K562 (cell line): ENCODE measurements around the gene PTPRM. TPM values are rescaled to one million over a fixed set of nuclear protein-coding genes. Genes with fewer than 3 reads are reported as not detected.
A peak's percentile ranks its signal among the peaks of the same experiment; 100 is the strongest.

ENCODE experiments used
- ATAC-seq: fragments of 200-7000 bp; cut with Tn5 transposase; 3 replicates; pipeline ENCODE4 v1.9.1; 2020; ENCODE audit warnings: moderate library complexity
- BruUV-seq: library from RNA; stranded (reverse); fragments of 400-500 nt; replicated peaks from 2 replicates; lab custom pipeline; 2021; lab: Mats Ljungman, UMichigan
- CTCF ChIA-PET: fragments of 300-600 bp; formaldehyde crosslinking; extraction: SDS; loops from one replicate; lab custom pipeline; 2021; ENCODE audit warnings: low intra/inter-chr PET ratio; lab: Yijun Ruan, JAX
- POLR2A ChIA-PET: fragments of 300-600, 350-650 bp; sonication (Branson Sonifier 250); formaldehyde crosslinking; extraction: SDS; loops from one replicate; lab custom pipeline; 2021; ENCODE audit warnings: antibody characterized with exemption, inconsistent platforms; lab: Yijun Ruan, JAX
- DNase-seq, 4 experiments: peaks; one replicate each; pipeline versions ENCODE4 v3.0.0 to v3.0.0-alpha.2; 2011 to 2018; ENCODE audit warnings: low spot score in 3 of 4, mixed read lengths in 3 of 4; ENCODE audit errors: extremely low read depth in 1 of 4
- FAIRE-seq: peaks from 2 replicates; lab custom pipeline; 2011; peaks lifted over from hg19 to GRCh38; lab: Jason Lieb, UNC
- H2AFZ ChIP-seq: 2 replicates; pipeline ENCODE4 v1.6.0; 2011; ENCODE audit warnings: low read depth, low read length, control low read depth, inconsistent platforms
- H3K27ac ChIP-seq: fragments of 200-600 bp; 3 replicates; pipeline ENCODE4 v1.8.0; 2011; ENCODE audit warnings: low read depth, mild to moderate bottlenecking, control low read depth, inconsistent platforms, low read length, moderate library complexity, mixed read lengths; ENCODE audit errors: extremely low read depth
- H3K27me3 ChIP-seq, 2 experiments: fragments of 300-600 bp in 1 of 2; 2 replicates in 1 of 2; 3 replicates in 1 of 2; pipeline versions ENCODE4 v1.6.0 to v1.8.0; 2011; ENCODE audit warnings: inconsistent platforms in 2 of 2, low read length in 2 of 2, mild to moderate bottlenecking in 1 of 2, mixed read lengths in 1 of 2, moderate library complexity in 1 of 2; ENCODE audit not compliant: control insufficient read depth in 2 of 2, insufficient read depth in 2 of 2
- H3K36me3 ChIP-seq: fragments of 300-600 bp; 3 replicates; pipeline ENCODE4 v1.8.0; 2011; ENCODE audit warnings: mild to moderate bottlenecking, low read length, inconsistent platforms; ENCODE audit not compliant: control insufficient read depth, insufficient read depth
- H3K4me1 ChIP-seq, 2 experiments: fragments of 200-600 bp in 1 of 2; replicated peaks in 1 of 2; 2 replicates in 1 of 2; 3 replicates in 1 of 2; pipeline versions ENCODE4 v1.5.1 to v1.8.0; 2011; ENCODE audit warnings: inconsistent platforms in 2 of 2, low read length in 2 of 2, mild to moderate bottlenecking in 1 of 2, mixed read lengths in 1 of 2, moderate library complexity in 1 of 2; ENCODE audit not compliant: control insufficient read depth in 2 of 2, insufficient read depth in 2 of 2
- H3K4me2 ChIP-seq: 2 replicates; pipeline ENCODE4 v1.6.1; 2011; ENCODE audit warnings: low read length, control low read depth, inconsistent platforms, mixed read lengths; ENCODE audit not compliant: insufficient read depth
- H3K4me3 ChIP-seq: fragments of 200-600 bp; sonication (generic), shearing (Covaris generic); 2 replicates; pipeline ENCODE4 v1.5.1; 2016; ENCODE audit warnings: control low read depth, inconsistent platforms
- H3K79me2 ChIP-seq: fragments of 200-600 bp; 3 replicates; pipeline ENCODE4 v1.8.0; 2011; ENCODE audit warnings: low read length, inconsistent platforms; ENCODE audit not compliant: control insufficient read depth, insufficient read depth
- H3K9ac ChIP-seq, 2 experiments: 2 replicates each; pipeline versions ENCODE4 v1.6.0 to v1.6.1; 2011; ENCODE audit warnings: low read depth in 2 of 2, low read length in 2 of 2, control low read depth in 1 of 2, inconsistent platforms in 1 of 2, mild to moderate bottlenecking in 1 of 2, mixed read lengths in 1 of 2; ENCODE audit not compliant: insufficient read depth in 1 of 2
- H3K9me1 ChIP-seq: one replicate; pipeline ENCODE4 v1.6.0; 2011; ENCODE audit warnings: inconsistent platforms, mild to moderate bottlenecking, low read length, moderate library complexity; ENCODE audit not compliant: control insufficient read depth, insufficient read depth
- H3K9me3 ChIP-seq: replicated peaks from 2 replicates; pipeline ENCODE4 v1.5.1; 2011; ENCODE audit warnings: low read depth, low read length, inconsistent platforms; ENCODE audit not compliant: control insufficient read depth, insufficient read depth
- H4K20me1 ChIP-seq: replicated peaks from 2 replicates; pipeline ENCODE4 v1.6.1; 2011; ENCODE audit warnings: low read length, inconsistent platforms, mixed read lengths; ENCODE audit not compliant: control insufficient read depth, insufficient read depth
- GABPB2 ChIP-seq: fragments of 250-450 bp; sonication (Bioruptor Pico); conservative IDR thresholded peaks from 2 replicates; pipeline ENCODE4 v1.5.1; 2021; ENCODE audit warnings: mild to moderate bottlenecking
- NBN ChIP-seq: fragments of 450-650 bp; IDR thresholded peaks from 2 replicates; pipeline ENCODE4 v1.6.1; 2016; ENCODE audit warnings: low read depth, mild to moderate bottlenecking
- POLR2B ChIP-seq: fragments of 450-650 bp; IDR thresholded peaks from 2 replicates; pipeline ENCODE4 v1.6.1; 2018; ENCODE audit warnings: low read depth; ENCODE audit not compliant: partially characterized antibody
- PYGO2 ChIP-seq: fragments of 450-650 bp; IDR thresholded peaks from 2 replicates; pipeline ENCODE4 v1.6.1; 2016; ENCODE audit warnings: mild to moderate bottlenecking, missing genetic modification characterization, moderate library complexity, missing compliant biosample characterization
- ZBTB7A ChIP-seq: IDR thresholded peaks from 2 replicates; pipeline ENCODE4 v1.6.1; 2011; ENCODE audit warnings: low read depth, mild to moderate bottlenecking, low read length, moderate library complexity, borderline replicate concordance; ENCODE audit not compliant: control insufficient read depth
- ZNF146 ChIP-seq: IDR thresholded peaks from one replicate; pipeline ENCODE4 v1.6.1; 2018; ENCODE audit warnings: missing compliant biosample characterization; ENCODE audit not compliant: unreplicated experiment
- ZNF699 ChIP-seq: fragments of 250-450 bp; sonication (Bioruptor Pico); IDR thresholded peaks from 2 replicates; pipeline ENCODE4 v1.8.0; 2021; ENCODE audit warnings: mild to moderate bottlenecking, moderate library complexity; ENCODE audit not compliant: insufficient replicate concordance
- whole genome bisulfite sequencing: fragments of 100-300 bp; shearing (Covaris generic); methylation state at CpG from one replicate; pipeline ENCODE4 v1.1.6; 2016; ENCODE audit warnings: low coverage, mixed read lengths; ENCODE audit not compliant: insufficient coverage; ENCODE audit errors: missing lambda C conversion rate; 5-methylcytosine and 5-hydroxymethylcytosine counted together
- in situ Hi-C: fragments of 300-500 bp; cut with MboI; formaldehyde crosslinking; loops from 4 replicates; pipeline ENCODE4 v1.15.0; 2018; ENCODE audit warnings: inconsistent platforms, mixed read lengths
- intact Hi-C: fragments of 100-400 bp; cut with micrococcal nuclease; formaldehyde crosslinking; loops from 2 replicates; pipeline ENCODE4 v1.14.2; 2022
- polyA plus RNA-seq, 8 experiments: library from polyadenylated mRNA; depleted of rRNA in 4 of 8; stranded (reverse) in 5 of 8; unstranded in 3 of 8; fragments of >200 nt; fragmentation: Nextera tagmentation in 2 of 8; fragmentation: Illumina TruSeq in 1 of 8; extraction: Ambion mirVana in 2 of 8; extraction: Trizol in 1 of 8; gene quantifications; 2 replicates each; pipeline versions ENCODE4 v1.2.1 to v1.2.3, GENCODE V29; 2011 to 2014; ENCODE audit warnings: inconsistent platforms in 1 of 8, missing spikeins in 1 of 8
- total RNA-seq, 7 experiments: library from RNA; depleted of rRNA in 6 of 7; stranded (reverse); fragments of >200 nt in 6 of 7; fragmentation: Illumina TruSeq in 2 of 7; extraction: Trizol in 2 of 7; gene quantifications; 2 replicates each; pipeline versions ENCODE4 v1.2.1 to v1.2.3, GENCODE V29; 2011 to 2021; ENCODE audit warnings: low replicate concordance in 1 of 7
- TF ChIP-seq, protein P1 (sequence below), 2 experiments: IDR thresholded peaks; 2 replicates each; pipeline ENCODE4 v1.6.1; 2012; ENCODE audit warnings: improper control_type of control experiment in 2 of 2, low read depth in 2 of 2, low read length in 2 of 2, borderline replicate concordance in 1 of 2

The PTPRM gene
- total and polyA plus RNA-seq, 9 of the 15 experiments (the other 6 are each of a cell fraction or from before 2014, with no cell fraction given): 0.03 to 0.16 (median 0.08) TPM; not detected in 3

DNA sequence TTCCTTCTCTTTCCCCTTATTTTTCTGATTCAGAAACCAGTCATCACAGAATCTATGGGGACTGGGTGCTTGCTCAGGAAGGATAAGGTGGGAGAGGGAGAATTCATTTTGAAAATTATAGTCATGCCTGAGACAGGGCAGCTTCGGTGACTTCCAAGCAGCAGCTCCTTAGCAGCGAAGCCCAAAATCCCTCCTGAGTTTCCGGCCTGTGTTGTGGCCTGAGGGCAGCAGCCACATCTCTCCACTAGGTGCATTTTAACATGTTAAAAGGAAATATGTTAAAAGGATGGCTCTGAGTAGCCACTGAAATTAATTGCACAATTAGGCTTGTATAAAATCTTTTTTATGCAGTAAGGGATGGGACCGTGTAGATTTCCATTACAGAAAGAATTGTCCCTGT is 835.1 kb downstream of the PTPRM start (continued):
- TF ChIP-seq, protein P1, sequence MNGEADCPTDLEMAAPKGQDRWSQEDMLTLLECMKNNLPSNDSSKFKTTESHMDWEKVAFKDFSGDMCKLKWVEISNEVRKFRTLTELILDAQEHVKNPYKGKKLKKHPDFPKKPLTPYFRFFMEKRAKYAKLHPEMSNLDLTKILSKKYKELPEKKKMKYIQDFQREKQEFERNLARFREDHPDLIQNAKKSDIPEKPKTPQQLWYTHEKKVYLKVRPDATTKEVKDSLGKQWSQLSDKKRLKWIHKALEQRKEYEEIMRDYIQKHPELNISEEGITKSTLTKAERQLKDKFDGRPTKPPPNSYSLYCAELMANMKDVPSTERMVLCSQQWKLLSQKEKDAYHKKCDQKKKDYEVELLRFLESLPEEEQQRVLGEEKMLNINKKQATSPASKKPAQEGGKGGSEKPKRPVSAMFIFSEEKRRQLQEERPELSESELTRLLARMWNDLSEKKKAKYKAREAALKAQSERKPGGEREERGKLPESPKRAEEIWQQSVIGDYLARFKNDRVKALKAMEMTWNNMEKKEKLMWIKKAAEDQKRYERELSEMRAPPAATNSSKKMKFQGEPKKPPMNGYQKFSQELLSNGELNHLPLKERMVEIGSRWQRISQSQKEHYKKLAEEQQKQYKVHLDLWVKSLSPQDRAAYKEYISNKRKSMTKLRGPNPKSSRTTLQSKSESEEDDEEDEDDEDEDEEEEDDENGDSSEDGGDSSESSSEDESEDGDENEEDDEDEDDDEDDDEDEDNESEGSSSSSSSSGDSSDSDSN (IDR thresholded peaks at IDR 0.05; ENCODE audit: borderline replicate concordance in 1 of 2, low read depth in 2 of 2, low read length in 2 of 2): no peak
- TF ChIP-seq NBN: no peak
- TF ChIP-seq PYGO2 (tag): no peak
- TF ChIP-seq ZBTB7A: no peak
- no peak for TF ChIP-seq POLR2B
- no peak for TF ChIP-seq GABPB2 (CRISPR knock-in tag)

DNA sequence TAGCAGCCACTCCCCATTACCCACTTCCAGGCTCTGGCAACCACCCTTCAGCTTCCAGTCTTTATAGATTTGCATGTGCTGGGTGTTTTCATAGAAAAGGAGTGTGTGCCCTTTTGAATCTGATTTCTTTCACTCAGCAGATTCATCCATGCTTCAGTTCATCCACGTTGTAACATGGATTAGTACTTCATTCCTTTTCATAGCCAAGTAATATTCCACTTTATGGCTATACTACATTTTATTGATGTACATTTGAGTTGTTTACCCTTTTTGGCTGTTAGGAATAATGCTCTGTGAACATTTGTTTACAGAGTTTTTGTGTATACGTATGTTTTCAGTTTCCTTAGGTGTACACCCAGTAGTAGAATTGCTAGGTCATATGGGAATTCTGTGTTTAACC is 836.6 kb downstream of the PTPRM start:
- Histone ChIP-seq H3K27ac (no peak overlapping the region), H3K4me1 (no peaks in the 10 kb centered on the region), H3K79me2 (no peaks in the 10 kb centered on the region), H3K4me2 (no peak overlapping the region), H3K4me3 (no peak overlapping the region), H2AFZ (no peak overlapping the region), H3K27me3 (peaks cover 30 to 59% of the 10 kb centered on the region in 2 experiments), H3K36me3 (no peaks in the 10 kb centered on the region), H3K9me1 (no peaks in the 10 kb centered on the region), H3K9ac (no peak overlapping the region), H3K9me3 (no peaks in the 10 kb centered on the region), H4K20me1 (no peaks in the 10 kb centered on the region)
- ATAC-seq: no peak
- ChIA-PET POLR2A (no interaction called here), CTCF (no interaction called here)
- WGBS: 0% methylated on average over 2 of the region's 2 CpGs
- no peak for FAIRE-seq
- no peak for DNase-seq
- intact Hi-C loops (no loop called here), in situ Hi-C loops (no loop called here)
- TF ChIP-seq ZNF146 (CRISPR knock-in tag): peak; percentile 58
- no peak for TF ChIP-seq ZNF699 (CRISPR knock-in tag)
- no TSS peak for BruUV-seq
